Measurements from ENCODE around the gene GPR61.

GPR61 gene

DNA sequence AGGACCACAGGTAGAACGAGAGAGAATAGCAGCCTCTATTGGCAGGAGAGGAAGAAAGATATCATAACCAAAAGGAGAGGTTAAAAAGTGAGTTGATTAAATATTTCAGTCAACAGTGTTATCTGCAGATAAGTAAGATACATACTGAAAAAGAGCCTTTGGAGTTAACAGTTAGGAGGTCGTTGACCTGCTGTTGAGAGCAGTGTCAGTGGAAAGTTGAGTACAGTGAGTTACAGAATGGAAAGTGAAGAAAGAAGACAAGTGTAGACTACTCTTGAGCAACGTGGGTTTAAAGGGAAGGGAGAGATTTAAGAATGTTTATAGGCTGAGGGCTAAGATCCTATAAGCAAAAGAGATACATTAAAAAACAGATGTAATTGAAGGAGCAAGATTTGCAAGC, 49.5 kb downstream of the GPR61 start:
- TF ChIP-seq GATA3 (IDR thresholded peaks at IDR 0.05; ENCODE audit: low read depth, low read length) (no peak), GATA2 (IDR thresholded peaks at IDR 0.05; ENCODE audit: low read depth, low read length) (no peak)

DNA sequence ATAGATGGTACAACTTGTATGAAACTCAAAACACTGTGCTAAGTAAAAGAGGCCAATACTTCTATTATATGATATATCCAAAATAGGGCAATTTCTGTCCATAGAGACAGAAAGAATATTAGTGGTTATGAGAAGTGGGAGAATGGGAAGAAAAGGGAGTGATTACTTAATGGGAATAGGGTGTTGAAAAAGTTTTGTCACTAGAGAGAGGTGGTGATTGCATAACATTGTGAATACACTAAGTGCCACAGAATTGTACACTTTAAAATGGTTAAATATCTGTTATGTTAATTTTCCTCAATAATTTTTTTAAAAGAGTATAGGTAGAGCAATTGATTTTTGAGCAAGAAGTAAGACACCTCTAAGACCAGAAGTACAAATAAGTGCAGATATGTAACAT, 50.0 kb downstream of the GPR61 start:
- TF ChIP-seq GATA2 (IDR thresholded peaks at IDR 0.05; ENCODE audit: low read depth, low read length) (no peak), GATA3 (IDR thresholded peaks at IDR 0.05; ENCODE audit: low read depth, low read length) (no peak)

DNA sequence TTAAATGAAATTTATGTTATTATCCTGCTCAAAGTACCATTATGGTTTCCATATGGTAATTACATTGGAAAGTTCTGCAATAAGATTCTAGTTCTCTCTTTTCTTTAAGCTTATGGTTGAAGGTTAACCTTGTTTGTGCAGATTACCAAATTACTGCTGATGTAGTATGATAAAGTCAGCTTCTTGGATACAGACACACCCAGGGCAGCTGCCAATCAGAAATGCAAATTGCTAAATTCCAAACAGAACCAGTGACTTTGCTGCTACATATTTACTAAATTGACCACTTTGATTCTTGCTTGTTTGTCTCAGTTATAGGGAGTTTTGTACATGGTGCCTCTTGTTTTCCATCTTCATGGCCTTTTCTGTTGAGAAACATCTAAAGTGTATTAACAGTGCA, 53.2 kb downstream of the GPR61 start:
- TF ChIP-seq GATA2 (IDR thresholded peaks at IDR 0.05; ENCODE audit: low read depth, low read length) (no peak), GATA3 (IDR thresholded peaks at IDR 0.05; ENCODE audit: low read depth, low read length) (no peak)

DNA sequence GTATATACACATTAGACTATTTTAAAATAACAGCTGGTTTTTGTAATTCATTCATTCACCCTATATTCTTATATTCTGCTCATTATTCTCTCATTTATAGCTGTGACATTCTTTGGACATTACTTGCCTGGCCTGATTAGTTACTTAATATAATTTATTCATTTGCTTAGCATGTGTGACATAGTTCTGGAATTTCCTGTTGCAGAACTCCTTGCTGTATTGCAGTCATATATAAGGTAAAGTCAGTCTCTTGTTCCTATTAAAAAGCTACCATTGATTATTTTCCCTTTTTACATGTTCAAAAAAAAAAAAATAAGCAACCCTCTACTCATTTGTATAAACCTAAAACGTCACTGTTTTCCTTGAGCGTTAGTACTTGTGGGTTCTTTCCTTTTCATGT, 55.9 kb downstream of the GPR61 start:
- TF ChIP-seq GATA3 (IDR thresholded peaks at IDR 0.05; ENCODE audit: low read depth, low read length) = no peak
